HG03442 (cell line): ENCODE results near the gene RASSF5.

ENCODE experiments used
- ATAC-seq: cut with Tn5 transposase; IDR thresholded peaks from one replicate; pipeline ENCODE4 v1.9.1; 2021; ENCODE audit warnings: mild to moderate bottlenecking, moderate library complexity; ENCODE audit not compliant: unreplicated experiment

Gene RASSF5

DNA sequence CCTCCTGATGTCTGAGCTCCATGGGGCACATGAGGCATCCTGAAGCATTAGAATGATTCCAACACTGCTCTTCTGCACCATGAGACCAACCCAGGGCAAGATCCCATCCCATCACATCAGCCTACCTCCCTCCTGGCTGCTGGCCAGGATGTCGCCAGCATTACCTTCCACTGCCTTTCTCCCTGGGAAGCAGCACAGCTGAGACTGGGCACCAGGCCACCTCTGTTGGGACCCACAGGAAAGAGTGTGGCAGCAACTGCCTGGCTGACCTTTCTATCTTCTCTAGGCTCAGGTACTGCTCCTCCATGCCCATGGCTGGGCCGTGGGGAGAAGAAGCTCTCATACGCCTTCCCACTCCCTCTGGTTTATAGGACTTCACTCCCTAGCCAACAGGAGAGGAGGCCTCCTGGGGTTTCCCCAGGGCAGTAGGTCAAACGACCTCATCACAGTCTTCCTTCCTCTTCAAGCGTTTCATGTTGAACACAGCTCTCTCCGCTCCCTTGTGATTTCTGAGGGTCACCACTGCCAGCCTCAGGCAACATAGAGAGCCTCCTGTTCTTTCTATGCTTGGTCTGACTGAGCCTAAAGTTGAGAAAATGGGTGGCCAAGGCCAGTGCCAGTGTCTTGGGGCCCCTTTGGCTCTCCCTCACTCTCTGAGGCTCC, 11.1 kb upstream of the RASSF5 start:
- peak; percentile 67 for ATAC-seq

DNA sequence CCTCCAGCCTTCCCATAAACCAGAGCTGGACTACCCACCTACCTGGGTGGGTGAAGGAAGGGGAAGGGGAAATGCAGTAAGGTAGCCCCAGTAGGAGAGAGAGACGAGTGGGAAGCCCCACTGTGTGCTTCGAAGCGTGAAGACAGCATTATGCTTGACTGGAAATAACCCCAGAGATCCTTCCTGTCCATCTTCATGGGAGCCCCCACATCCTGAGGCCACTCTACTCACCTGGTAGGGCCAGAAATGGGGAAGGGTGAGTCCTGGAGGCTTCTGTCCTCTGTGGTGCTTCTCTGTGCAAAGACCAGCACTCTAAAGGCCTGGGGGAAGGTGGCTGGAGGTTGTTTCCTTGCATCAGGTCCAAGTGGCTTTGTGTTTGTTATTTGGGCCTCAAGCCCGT, 10.0 kb upstream of the RASSF5 start:
- no peak for ATAC-seq

DNA sequence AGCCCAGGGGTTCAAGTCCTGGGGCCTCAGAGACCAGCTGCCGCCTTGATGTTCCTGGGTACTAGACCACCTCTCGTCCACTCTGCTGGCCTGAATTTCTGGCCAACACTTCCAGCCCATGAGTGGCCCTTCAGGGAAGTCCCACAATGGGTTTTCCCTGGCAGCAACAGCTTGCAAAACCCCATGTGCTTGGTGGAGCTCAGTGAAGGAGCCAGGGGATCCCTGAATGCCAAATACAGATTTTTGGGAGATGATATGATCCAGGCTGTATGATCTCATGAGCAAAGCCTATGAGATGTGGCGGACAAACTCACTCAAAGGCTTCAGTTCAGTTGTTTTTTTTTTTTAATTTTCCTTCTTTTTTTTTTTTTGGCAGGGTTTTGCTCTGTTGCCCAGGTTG, 9.6 kb upstream of the RASSF5 start:
- ATAC-seq, result no peak

DNA sequence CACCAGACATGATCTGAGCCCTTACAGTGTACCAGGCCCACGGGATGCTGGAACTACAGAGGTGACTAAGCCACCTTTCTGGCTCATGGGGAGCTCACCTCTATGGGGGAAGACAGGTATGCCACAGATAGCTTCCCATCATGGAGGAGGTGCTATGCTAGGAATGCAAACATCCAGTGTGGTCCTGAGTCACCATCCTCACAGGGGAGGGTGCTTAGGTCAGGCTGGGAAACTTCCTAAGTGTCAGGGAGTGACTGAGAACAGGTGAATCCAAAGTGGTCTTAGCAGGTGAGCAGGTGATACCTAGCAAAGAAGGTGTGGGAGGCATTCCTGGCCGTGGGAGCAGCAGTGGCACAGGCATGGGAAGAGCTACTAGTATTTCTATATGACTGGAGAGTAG, 8.6 kb upstream of the RASSF5 start:
- no peak for ATAC-seq

DNA sequence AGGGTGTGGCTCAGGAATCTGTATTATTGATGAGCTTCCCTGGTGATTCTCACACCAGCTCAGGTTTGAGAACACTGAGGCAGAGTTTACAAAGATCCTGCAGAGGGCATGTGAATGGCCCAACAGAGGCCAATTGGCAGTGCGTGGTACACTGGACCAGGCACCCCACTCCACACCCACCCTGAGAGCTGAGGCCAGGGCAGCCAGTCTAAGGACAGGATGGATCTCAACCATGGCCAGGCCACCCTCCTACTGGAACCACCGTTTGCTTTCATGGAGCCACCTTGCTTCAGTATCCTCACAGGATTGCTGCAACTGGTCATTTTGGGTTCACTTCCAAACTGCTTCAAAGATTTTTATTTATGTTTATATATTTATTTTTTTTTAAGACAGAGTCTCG, 7.3 kb upstream of the RASSF5 start:
- no peak for ATAC-seq

DNA sequence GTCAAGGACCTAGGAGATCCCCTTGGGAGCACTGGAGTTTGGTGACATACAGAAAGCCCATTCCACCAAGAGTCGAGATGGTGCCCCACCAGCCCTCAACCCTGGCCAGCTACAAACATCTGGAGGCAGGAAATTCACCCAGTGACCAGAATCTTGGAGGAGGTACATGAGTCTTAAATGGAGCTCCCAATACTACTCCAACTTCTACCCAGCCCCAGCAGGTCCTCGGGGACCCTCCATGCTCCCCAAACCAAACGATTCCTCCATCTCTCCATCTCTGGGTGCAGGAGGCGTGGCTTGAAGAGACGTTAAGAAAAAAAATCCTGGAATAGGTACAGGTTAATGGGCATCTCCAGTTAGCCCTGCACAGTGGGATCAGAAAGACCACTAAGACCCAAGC, 5.5 kb upstream of the RASSF5 start:
- no peak for ATAC-seq

DNA sequence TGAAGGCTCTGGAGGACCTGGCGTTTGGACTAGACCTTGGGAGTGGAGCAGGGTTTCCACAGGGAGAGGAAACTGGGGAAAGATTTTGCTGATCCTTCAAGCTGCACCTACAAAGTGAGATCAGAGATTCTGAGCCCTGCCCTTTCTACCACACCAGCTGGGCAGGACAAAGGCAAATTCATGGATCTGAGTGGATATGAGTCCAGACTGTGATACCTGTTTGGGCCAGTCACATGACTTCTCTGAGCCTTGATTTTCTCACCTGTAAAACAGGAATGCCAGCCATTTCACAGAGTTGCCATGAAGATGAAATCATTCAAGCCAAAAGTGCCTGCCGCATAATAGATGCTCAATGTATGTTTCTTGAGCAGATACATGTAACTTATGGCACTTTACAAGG, 4.9 kb upstream of the RASSF5 start:
- no peak for ATAC-seq

DNA sequence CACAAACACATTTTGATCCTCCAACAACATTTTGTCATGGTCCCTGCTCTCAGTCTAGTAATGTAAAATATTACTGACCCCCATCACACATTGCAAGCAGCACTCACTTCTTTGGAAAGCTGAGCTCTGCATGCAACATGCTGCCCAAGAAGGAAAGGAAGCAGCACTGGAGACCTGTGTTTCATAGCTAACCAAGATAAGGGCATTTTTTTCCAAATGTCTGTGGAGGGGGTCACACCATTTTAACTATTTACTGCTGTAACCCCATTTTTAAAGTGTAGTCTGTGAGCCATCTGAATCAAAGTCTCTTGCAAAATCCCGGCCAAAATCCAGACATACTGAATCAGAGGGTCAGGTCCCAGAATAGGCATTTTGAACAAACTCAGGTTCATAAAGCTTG, 4.5 kb upstream of the RASSF5 start:
- no peak for ATAC-seq

DNA sequence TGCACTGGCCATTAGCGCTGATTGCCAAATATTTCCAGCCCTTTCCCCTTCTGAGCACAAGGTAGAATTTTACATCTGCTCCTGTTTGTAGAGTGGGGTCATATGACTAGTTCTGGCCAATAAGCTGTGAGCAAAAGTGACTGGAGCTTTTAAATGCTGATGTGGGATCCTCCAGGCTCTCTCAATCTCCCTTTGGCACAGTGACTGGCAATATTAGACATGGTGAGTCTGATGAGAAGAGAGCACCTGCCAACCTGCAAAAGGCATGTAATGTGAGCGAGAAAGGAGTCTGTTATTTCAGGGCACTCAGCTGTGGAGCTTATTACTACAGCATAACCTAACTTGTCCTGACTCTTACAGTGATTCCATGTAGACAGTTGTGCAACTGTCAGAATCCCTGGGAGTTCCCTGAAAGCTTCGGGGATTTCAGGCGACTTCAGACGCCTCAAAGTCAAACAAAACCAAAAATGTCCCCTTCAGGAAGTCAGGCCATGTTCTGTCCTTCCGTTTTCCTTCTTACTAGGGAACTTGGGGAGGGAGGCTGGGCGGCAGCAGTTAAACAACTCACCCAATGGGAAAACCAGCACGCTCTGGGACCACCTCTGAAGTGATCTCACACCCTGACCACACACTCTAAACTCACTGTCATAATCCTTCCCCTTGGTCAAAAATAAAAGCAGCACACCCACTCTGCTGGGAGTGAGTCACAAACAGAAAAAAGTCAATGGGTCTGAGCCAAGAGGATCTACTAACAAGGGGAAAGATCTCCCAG, 3.6 kb upstream of the RASSF5 start:
- peak; percentile 58 for ATAC-seq

DNA sequence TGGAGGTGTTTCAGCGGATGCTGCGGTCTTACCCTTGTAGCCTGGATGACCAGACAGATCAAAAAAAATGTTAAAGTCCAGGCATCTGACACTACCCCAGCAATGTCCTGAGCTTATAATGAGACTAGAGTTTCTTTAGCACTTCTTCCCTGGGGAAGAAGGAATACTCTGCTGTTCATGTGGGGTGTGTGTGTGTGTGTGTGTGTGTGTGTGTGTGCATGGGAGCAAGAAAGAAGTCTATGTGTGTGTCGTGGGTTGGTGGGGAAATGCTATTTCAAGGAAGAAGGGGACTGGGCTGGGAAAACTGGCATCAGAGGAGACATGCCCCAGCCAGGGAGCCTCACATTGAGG, 3.0 kb upstream of the RASSF5 start:
- ATAC-seq, result no peak

DNA sequence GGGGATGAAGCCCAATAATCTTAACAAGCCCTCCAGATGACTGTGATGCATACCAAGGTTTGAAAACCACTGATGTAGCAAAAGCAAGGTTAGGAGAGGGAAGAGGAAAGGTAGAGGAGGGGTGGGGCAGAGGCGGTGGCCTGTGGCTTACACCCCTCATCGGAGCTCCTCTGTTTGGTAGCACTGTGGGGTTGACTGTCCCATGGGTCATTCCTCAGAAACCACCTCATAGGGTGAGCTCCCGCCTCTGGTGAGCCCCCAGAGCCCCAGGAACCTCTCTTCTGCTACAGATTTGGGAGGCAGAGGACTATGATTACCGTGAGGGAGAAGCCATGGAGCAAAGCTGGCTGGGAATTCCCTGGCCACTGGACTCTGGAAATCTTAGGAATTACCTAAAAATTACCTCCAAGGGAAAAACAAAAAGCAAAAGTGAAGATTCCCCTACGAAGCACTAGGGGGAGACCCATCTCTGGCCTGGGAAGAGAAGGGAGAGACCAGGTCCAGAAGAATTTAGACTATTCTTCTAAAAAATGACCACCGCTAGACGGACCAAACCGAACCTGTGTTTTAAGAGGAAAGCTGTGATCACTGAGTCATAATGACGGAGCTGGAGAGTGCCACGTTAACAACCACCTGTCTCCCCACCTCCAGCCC, 1.5 kb upstream of the RASSF5 start:
- ATAC-seq, result no peak

DNA sequence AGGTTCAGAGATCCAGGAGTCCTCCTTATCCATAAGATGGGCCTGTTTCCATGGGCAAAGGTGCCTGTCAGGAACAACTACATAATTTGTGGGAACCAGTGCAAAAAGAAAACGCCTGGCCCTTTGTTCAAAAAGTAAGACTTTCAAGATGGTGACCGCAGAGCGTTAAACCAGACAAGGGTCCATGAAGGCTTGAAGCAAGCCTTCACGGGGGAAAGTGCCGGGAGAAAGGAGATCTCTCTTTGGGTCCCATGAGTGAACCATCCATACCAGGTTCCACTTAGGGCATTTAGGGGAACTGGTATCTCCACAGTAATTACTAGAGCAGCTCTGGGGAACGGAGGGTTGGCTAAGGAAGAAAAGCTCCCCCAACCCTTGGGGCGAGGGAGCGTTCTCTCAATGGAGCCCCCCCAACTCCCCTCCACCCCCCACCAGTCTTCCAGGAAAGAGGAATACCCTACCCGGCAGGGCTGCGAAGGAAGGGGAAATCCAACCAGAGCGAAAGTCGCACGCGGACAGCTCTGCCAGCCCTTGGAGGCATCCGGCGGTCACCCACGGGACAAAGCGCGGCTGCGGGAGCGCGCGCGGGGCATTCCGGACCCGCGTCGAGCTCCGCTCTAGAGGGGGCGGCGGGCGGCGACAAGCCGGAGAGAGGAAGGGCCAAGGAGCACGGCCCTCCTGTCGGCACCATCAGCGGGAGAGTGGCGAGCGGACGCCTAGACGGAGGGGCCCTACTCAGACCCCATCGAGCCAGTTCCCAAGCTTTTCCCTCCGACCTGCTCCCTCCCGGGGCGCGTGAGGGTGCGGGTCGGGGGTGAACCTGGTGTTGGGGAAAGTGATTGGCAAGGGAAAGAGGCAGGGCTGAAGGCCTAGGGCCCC, 687 bp upstream of the RASSF5 start:
- peak; percentile 19 for ATAC-seq

DNA sequence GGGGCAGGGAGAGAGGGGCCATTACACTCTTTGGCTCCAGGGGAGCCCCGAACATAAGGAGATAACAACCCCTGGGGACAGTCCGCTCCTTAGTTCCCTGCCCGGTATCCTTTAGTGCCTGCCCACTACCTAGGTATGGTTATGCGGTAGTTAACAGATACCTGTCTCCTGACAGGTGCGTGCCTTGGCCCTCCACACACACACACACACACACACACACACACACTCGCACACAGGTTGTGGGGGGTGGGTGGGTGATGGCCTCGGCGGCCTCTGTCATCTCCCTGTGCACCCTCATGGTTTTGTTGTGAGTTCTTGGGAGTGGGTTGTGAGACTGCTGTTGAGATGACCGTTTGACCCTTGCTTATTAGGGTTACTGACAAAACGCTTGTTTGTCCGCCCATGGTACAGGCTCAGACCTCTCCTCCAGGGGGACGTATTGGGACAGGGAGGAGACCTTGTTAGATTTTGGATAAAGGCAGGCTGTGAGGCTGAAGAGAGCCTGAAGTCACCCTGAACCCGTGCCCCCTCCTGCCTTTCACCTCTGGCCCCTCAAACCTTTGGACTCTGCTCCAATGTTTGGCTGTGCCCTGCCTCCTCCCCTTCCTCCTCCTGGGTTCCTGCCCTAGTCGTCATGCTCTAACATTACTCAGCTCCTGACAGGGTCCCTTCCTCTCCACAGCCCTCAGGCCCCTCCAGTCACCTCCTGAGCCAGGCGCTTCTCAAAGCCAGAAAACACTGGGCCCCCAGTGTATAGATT, 979 bp downstream of the RASSF5 start:
- ATAC-seq, result no peak

DNA sequence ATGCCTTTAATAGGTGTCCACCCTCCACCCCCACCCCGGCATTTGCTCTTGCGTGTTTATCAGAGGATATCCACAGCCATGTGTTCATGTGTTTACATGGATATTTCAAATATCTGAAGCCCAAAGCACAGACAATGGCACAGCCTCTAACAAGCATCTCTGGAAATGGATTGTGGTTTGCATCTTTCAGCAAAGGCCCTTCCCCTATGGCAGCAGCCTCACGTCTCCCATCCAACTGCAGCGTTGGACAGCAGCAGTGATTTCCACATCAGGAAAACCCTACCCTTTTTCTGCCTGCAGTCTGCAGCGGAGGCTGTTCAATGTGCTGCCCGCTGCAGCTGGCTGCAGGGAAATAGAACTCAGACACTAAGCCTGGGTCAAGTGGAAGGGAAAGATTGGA, 1.6 kb downstream of the RASSF5 start:
- no peak for ATAC-seq

DNA sequence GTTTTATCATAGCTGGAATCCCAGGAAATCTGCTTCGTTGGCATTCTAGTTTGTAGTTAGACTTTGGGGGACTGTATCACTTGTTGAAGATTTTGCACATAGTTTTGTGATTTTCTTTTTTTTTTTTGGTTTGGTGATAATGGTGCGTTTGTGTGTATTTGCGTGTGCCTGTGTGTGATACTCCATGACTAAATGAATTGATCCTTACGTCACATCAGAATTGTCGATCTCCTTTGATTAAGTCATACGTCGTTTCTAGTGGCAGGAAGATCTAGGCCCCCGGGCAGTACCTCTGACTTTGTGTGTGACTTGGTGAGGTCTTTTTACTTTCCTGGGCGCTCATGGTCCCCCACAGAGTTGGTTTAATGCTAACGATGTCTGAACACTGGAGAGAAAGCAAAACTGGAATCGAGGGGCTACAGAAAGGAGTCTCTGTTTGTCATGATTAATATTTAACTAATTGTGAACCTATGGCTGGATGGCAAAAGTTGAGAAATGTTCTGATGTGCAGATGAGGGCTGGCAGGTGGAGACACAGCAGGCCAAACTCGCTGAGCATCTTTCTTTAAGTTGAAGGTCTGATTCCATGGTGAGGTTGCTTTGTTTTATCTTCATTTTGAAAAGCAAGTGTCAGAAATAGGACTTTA, 2.4 kb downstream of the RASSF5 start:
- ATAC-seq, result no peak

DNA sequence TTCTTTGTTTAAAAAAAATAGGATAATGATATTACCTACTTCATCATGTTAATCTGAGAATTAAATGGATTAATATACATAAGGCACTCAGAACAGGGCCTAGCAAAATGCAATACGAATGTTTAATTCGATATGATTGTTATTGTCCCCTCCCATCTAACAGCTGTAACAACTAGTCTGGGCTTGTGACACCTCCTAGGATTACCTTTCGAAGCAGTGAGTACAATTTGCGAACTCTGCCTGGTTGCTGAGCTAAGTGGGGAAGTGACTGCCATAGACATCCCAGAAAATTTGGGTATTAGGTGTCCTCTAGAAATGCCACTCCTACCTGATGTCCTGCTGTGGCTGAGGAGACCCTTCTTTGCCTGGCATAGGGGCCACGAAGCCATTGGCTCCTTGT, 3.0 kb downstream of the RASSF5 start:
- no peak for ATAC-seq

DNA sequence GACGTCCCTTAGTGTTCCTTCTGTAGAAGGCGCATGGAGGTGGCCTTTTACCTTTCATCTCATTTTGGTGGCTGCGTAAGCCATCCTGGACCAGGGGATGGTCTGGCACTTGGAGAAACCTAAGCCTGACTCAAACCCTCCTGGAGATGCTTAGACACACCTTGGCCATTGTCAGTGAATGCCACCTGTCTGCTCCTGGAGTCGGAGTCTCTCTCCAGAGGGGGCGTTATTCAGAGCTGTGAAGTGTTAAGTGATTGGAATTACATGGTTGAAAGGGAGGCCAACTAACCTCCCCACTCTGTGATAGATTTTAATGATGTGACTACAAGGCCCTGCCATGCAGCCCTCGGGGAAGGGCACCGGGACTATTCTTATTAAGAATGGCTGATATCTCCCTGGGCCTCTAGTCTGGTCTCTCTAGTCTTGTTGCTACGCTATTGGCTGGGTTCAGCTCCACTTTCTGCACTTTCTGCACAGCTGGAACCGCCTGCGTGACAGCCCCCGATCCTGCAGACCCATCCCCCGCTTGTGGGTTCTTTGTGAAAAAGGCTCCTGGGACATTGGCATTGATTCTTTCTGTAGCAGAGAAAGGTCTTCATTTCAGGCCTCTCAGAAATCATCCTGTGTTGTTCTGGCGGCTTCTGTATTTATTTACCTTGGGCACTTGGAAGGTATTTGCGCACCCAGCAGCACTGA, 4.2 kb downstream of the RASSF5 start:
- no peak for ATAC-seq

DNA sequence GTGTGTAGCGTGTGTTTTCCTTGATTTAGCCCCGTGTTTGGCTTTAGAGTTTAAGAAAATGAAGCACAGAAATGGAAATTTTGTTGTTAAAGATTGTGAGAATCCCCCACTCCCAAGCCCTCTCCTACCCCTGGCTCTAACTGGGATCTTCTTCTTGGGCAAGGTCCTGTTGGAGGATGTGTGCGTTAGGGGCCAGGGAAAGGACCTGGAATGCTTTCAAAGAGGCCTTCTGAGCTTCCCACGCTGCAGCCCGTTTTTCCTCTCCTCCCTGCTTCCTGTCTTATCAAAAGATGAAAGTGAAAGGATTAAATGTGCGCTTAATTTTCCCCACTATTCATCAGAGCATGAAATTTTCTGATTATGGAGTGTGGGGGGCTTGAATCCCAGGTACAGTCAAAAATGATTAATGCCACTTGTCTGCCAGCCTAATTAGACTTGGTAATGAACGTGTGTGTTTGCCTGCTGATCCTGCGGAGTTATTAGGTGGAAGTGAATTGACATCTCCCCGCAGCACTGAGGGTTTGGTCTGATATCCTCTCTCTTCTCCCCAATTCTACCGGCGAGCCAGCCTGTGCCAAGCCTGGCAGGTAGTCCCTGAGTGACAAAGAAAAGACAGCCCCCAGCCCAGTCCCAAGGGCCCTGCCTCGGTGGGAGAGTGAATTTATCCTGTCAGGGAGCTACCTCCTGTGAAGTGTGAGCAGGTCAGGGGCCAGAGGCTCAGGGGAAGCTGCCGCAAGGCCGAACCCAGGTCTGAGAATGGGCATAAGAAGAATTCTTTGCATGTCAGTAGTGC, 4.9 kb downstream of the RASSF5 start:
- no peak for ATAC-seq

DNA sequence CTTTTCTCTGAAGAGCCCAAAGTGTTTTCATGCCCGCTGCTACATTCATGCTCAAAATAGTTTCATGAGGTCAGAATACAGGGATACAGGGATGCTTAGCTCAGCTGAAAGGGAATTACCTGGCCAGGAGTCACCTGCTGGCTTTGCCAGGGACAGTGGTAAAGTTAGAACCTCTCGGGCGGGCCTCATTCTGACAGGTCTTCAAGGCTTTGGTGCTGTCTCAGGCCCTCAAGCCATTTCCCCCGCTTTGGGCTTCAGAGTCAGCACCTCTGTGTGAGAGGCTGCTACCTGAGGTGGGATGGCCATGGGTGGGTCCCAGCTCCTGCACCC, 5.5 kb downstream of the RASSF5 start:
- no peak for ATAC-seq
